HEK293 (cell line): Measurements from ENCODE around the gene MYL7.
A peak's percentile ranks its signal among the peaks of the same experiment; 100 is the strongest.

Source experiments
- CTCF ChIA-PET: fragments of 350-600 bp; formaldehyde crosslinking; extraction: SDS; loops from one replicate; lab custom pipeline; 2021; ENCODE audit warnings: antibody characterized with exemption; lab: Yijun Ruan, JAX
- POLR2A ChIA-PET: fragments of 300-600 bp; formaldehyde crosslinking; extraction: SDS; loops from one replicate; lab custom pipeline; 2020; ENCODE audit warnings: antibody characterized with exemption, inconsistent platforms; lab: Yijun Ruan, JAX
- H3K27ac ChIP-seq: fragments of 200-500 bp; sonication (Bioruptor generic); 2 replicates; pipeline ENCODE4 v1.5.1; 2014; ENCODE audit warnings: low read depth, low read length, control low read depth, inconsistent platforms; ENCODE audit errors: extremely low read depth
- H3K36me3 ChIP-seq, 2 experiments: fragments of 200-500 bp in 1 of 2; sonication (Bioruptor generic) in 1 of 2; 1 replicate in 1 of 2; 2 replicates in 1 of 2; pipeline ENCODE4 v1.5.1; 2014 to 2017; ENCODE audit warnings: inconsistent platforms in 2 of 2, low read length in 2 of 2; ENCODE audit not compliant: control insufficient read depth in 2 of 2, insufficient read depth in 1 of 2
- H3K4me1 ChIP-seq: fragments of 200-500 bp; sonication (Bioruptor generic); 2 replicates; pipeline ENCODE4 v1.5.1; 2014; ENCODE audit warnings: mild to moderate bottlenecking, low read length, inconsistent platforms; ENCODE audit not compliant: control insufficient read depth, insufficient read depth
- H3K4me3 ChIP-seq: 2 replicates; pipeline ENCODE4 v1.5.1; 2011; ENCODE audit warnings: low read depth, mild to moderate bottlenecking, control low read depth, low read length, moderate library complexity
- H3K9me3 ChIP-seq: fragments of 200-500 bp; sonication (Bioruptor generic); 2 replicates; pipeline ENCODE4 v1.5.1; 2014; ENCODE audit warnings: low read depth, low read length, inconsistent platforms; ENCODE audit not compliant: control insufficient read depth, insufficient read depth
- BCL11A ChIP-seq: fragments of 450-650 bp; formaldehyde crosslinking; IDR thresholded peaks from 2 replicates; pipeline ENCODE4 v1.5.1; 2016; ENCODE audit warnings: low read depth, missing biosample characterization, missing genetic modification characterization
- GLIS1 ChIP-seq: fragments of 450-650 bp; formaldehyde crosslinking; IDR thresholded peaks from 2 replicates; pipeline ENCODE4 v1.5.1; 2016; ENCODE audit warnings: missing biosample characterization, missing genetic modification characterization
- GLIS2 ChIP-seq: fragments of 450-650 bp; formaldehyde crosslinking; IDR thresholded peaks from 2 replicates; pipeline ENCODE4 v1.5.1; 2016; ENCODE audit warnings: missing biosample characterization, missing genetic modification characterization
- KLF8 ChIP-seq: fragments of 450-650 bp; formaldehyde crosslinking; IDR thresholded peaks from 2 replicates; pipeline ENCODE4 v1.5.1; 2016; ENCODE audit warnings: missing biosample characterization, missing genetic modification characterization
- MEIS1 ChIP-seq: sonication (generic); formaldehyde crosslinking; IDR thresholded peaks from 2 replicates; pipeline ENCODE4 v1.8.1; 2022; ENCODE audit warnings: missing genetic modification reagents, mild to moderate bottlenecking, borderline replicate concordance
- OVOL3 ChIP-seq: fragments of 450-650 bp; formaldehyde crosslinking; IDR thresholded peaks from 2 replicates; pipeline ENCODE4 v1.5.1; 2016; ENCODE audit warnings: missing biosample characterization, missing genetic modification characterization
- SCRT2 ChIP-seq: fragments of 450-650 bp; formaldehyde crosslinking; IDR thresholded peaks from 2 replicates; pipeline ENCODE4 v1.5.1; 2016; ENCODE audit warnings: missing biosample characterization, missing genetic modification characterization
- YY2 ChIP-seq: fragments of 450-650 bp; formaldehyde crosslinking; IDR thresholded peaks from 2 replicates; pipeline ENCODE4 v1.5.1; 2016; ENCODE audit warnings: missing biosample characterization, missing genetic modification characterization
- ZIC2 ChIP-seq: fragments of 450-650 bp; formaldehyde crosslinking; IDR thresholded peaks from 2 replicates; pipeline ENCODE4 v1.5.1; 2016; ENCODE audit warnings: missing biosample characterization, missing genetic modification characterization
- ZNF140 ChIP-seq: fragments of 450-650 bp; formaldehyde crosslinking; IDR thresholded peaks from 2 replicates; pipeline ENCODE4 v1.5.1; 2016; ENCODE audit warnings: missing biosample characterization, missing genetic modification characterization
- ZNF169 ChIP-seq: fragments of 450-650 bp; formaldehyde crosslinking; IDR thresholded peaks from 2 replicates; pipeline ENCODE4 v1.5.1; 2016; ENCODE audit warnings: missing biosample characterization, missing genetic modification characterization
- ZNF292 ChIP-seq: fragments of 450-650 bp; formaldehyde crosslinking; IDR thresholded peaks from 2 replicates; pipeline ENCODE4 v1.5.1; 2016; ENCODE audit warnings: low read depth, missing biosample characterization, missing genetic modification characterization, borderline replicate concordance
- ZNF311 ChIP-seq: fragments of 450-650 bp; formaldehyde crosslinking; IDR thresholded peaks from 2 replicates; pipeline ENCODE4 v1.5.1; 2017; ENCODE audit warnings: missing biosample characterization, missing genetic modification characterization, borderline replicate concordance
- ZNF341 ChIP-seq: fragments of 450-650 bp; formaldehyde crosslinking; IDR thresholded peaks from 2 replicates; pipeline ENCODE4; 2016; ENCODE audit warnings: low read depth, missing biosample characterization, missing genetic modification characterization
- ZNF416 ChIP-seq: fragments of 450-650 bp; formaldehyde crosslinking; IDR thresholded peaks from 2 replicates; pipeline ENCODE4 v1.5.1; 2016; ENCODE audit warnings: missing biosample characterization, missing genetic modification characterization
- ZNF544 ChIP-seq: fragments of 450-650 bp; formaldehyde crosslinking; IDR thresholded peaks from 2 replicates; pipeline ENCODE4 v1.5.0; 2017; ENCODE audit warnings: missing biosample characterization, missing genetic modification characterization
- ZNF664 ChIP-seq: fragments of 450-650 bp; formaldehyde crosslinking; IDR thresholded peaks from 2 replicates; pipeline ENCODE4 v1.5.1; 2016; ENCODE audit warnings: missing biosample characterization, missing genetic modification characterization
- ZNF768 ChIP-seq: fragments of 450-650 bp; formaldehyde crosslinking; IDR thresholded peaks from 2 replicates; pipeline ENCODE4 v1.5.1; 2018; ENCODE audit warnings: missing biosample characterization, mild to moderate bottlenecking, missing genetic modification characterization
- ZNF843 ChIP-seq: fragments of 450-650 bp; formaldehyde crosslinking; IDR thresholded peaks from 2 replicates; pipeline ENCODE4 v1.5.1; 2016; ENCODE audit warnings: missing biosample characterization, missing genetic modification characterization
- TF ChIP-seq, protein P1 (sequence below): fragments of 450-650 bp; formaldehyde crosslinking; IDR thresholded peaks from 2 replicates; pipeline ENCODE4 v1.5.1; 2016; ENCODE audit warnings: missing biosample characterization, missing genetic modification characterization, low read depth
- TF ChIP-seq, protein P2 (sequence below): fragments of 450-650 bp; formaldehyde crosslinking; IDR thresholded peaks from 2 replicates; pipeline ENCODE4 v1.5.1; 2016; ENCODE audit warnings: missing biosample characterization, missing genetic modification characterization
- TF ChIP-seq, protein P3 (sequence below): fragments of 450-650 bp; formaldehyde crosslinking; IDR thresholded peaks from 2 replicates; pipeline ENCODE4 v1.5.1; 2016; ENCODE audit warnings: missing biosample characterization, missing genetic modification characterization
- TF ChIP-seq, protein P4 (sequence below): fragments of 450-650 bp; formaldehyde crosslinking; IDR thresholded peaks from 2 replicates; pipeline ENCODE4 v1.5.1; 2016; ENCODE audit warnings: missing biosample characterization, missing genetic modification characterization
- TF ChIP-seq, protein P5 (sequence below): fragments of 450-650 bp; formaldehyde crosslinking; IDR thresholded peaks from 2 replicates; pipeline ENCODE4 v1.5.1; 2016; ENCODE audit warnings: missing biosample characterization, missing genetic modification characterization

Gene MYL7

DNA sequence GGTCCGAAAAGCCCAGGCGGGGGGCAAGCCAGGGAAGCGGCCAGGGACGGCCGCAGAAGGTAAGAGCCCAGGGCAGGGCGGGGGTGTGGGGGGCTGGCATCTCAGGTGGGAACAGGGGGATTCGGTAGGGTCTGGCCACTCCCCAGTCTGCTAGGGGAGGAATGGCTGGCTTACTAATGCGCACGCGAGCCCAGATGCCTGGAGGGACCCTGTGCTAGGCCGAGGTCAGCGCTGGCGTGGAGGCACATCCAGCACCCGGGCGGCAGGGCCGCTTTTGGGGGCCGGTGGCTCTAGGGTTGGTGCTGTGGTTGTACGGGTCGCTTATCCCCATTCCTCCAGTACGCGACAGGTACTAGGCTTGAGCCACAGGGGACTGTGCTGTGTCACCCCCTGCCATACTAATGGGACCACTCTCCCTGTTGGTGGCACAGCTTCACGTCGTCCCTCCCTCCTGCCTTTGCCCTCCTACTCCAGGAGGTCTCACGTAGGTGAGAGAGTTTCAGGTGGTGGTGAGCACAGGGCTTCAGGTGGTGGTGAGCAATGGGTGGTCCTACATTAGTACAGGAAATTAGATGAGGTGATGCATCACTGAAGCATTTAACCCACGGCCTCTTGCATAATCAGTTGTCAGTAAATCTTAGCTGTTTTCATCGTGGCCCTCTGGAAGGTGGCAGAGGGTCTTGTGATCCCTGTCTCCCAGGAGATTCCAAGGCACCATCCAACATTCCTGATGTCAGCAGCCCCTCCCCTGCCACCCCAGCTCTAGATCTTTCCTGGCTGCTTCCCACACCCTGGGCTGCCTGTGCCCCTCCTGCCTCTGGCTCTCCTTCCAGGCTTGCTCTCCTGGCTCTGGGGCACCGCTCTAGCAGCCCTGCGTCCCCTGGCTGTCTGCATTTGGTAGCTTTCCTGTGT, 36.0 kb downstream of the MYL7 start:
- H3K9me3 ChIP-seq, result no peaks in the 10 kb centered on the region
- H3K4me1 ChIP-seq, result no peaks in the 10 kb centered on the region
- TF ChIP-seq SCRT2 (tag by site-specific recombination) (peak; percentile 86), ZIC2 (peak; percentile 84), ZNF664 (tag by site-specific recombination) (0 out of 2 replicates have a peak, but pooled peaks have one; percentile 59), ZNF843 (tag by site-specific recombination) (no peak), GLIS1 (tag by site-specific recombination) (peak; percentile 71), ZNF341 (tag by site-specific recombination) (peak; percentile 37; the same call in 1 of the 2 replicates), GLIS2 (tag by site-specific recombination) (peak; percentile 34; the same call in 1 of the 2 replicates), ZNF169 (no peak), KLF8 (tag by site-specific recombination) (no peak)
- TF ChIP-seq, protein P1, sequence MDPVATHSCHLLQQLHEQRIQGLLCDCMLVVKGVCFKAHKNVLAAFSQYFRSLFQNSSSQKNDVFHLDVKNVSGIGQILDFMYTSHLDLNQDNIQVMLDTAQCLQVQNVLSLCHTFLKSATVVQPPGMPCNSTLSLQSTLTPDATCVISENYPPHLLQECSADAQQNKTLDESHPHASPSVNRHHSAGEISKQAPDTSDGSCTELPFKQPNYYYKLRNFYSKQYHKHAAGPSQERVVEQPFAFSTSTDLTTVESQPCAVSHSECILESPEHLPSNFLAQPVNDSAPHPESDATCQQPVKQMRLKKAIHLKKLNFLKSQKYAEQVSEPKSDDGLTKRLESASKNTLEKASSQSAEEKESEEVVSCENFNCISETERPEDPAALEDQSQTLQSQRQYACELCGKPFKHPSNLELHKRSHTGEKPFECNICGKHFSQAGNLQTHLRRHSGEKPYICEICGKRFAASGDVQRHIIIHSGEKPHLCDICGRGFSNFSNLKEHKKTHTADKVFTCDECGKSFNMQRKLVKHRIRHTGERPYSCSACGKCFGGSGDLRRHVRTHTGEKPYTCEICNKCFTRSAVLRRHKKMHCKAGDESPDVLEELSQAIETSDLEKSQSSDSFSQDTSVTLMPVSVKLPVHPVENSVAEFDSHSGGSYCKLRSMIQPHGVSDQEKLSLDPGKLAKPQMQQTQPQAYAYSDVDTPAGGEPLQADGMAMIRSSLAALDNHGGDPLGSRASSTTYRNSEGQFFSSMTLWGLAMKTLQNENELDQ, result no peak
- TF ChIP-seq, protein P2, sequence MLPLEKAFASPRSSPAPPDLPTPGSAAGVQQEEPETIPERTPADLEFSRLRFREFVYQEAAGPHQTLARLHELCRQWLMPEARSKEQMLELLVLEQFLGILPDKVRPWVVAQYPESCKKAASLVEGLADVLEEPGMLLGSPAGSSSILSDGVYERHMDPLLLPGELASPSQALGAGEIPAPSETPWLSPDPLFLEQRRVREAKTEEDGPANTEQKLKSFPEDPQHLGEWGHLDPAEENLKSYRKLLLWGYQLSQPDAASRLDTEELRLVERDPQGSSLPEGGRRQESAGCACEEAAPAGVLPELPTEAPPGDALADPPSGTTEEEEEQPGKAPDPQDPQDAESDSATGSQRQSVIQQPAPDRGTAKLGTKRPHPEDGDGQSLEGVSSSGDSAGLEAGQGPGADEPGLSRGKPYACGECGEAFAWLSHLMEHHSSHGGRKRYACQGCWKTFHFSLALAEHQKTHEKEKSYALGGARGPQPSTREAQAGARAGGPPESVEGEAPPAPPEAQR (tag by site-specific recombination), result no peak
- TF ChIP-seq, protein P3, sequence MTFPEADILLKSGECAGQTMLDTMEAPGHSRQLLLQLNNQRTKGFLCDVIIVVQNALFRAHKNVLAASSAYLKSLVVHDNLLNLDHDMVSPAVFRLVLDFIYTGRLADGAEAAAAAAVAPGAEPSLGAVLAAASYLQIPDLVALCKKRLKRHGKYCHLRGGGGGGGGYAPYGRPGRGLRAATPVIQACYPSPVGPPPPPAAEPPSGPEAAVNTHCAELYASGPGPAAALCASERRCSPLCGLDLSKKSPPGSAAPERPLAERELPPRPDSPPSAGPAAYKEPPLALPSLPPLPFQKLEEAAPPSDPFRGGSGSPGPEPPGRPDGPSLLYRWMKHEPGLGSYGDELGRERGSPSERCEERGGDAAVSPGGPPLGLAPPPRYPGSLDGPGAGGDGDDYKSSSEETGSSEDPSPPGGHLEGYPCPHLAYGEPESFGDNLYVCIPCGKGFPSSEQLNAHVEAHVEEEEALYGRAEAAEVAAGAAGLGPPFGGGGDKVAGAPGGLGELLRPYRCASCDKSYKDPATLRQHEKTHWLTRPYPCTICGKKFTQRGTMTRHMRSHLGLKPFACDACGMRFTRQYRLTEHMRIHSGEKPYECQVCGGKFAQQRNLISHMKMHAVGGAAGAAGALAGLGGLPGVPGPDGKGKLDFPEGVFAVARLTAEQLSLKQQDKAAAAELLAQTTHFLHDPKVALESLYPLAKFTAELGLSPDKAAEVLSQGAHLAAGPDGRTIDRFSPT (tag by site-specific recombination), result 0 out of 2 replicates have a peak, but pooled peaks have one; percentile 30
- TF ChIP-seq, protein P4, sequence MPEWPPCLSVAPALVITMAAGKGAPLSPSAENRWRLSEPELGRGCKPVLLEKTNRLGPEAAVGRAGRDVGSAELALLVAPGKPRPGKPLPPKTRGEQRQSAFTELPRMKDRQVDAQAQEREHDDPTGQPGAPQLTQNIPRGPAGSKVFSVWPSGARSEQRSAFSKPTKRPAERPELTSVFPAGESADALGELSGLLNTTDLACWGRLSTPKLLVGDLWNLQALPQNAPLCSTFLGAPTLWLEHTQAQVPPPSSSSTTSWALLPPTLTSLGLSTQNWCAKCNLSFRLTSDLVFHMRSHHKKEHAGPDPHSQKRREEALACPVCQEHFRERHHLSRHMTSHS (tag by site-specific recombination), result no peak
- no peaks in the 10 kb centered on the region for H3K36me3 ChIP-seq
- ChIA-PET POLR2A (interaction anchor here (0.6 to 1.5 kb wide), 2 partner anchors 11 to 29 kb away, joined by 3 read pairs; no protein-coding TSS in a partner anchor), CTCF (interaction anchor here (0.7 kb wide), 1 partner anchor 19 kb away, joined by 3 read pairs; no protein-coding TSS in a partner anchor)
- no peak overlapping the region for H3K4me3 ChIP-seq
- no peak overlapping the region for H3K27ac ChIP-seq

DNA sequence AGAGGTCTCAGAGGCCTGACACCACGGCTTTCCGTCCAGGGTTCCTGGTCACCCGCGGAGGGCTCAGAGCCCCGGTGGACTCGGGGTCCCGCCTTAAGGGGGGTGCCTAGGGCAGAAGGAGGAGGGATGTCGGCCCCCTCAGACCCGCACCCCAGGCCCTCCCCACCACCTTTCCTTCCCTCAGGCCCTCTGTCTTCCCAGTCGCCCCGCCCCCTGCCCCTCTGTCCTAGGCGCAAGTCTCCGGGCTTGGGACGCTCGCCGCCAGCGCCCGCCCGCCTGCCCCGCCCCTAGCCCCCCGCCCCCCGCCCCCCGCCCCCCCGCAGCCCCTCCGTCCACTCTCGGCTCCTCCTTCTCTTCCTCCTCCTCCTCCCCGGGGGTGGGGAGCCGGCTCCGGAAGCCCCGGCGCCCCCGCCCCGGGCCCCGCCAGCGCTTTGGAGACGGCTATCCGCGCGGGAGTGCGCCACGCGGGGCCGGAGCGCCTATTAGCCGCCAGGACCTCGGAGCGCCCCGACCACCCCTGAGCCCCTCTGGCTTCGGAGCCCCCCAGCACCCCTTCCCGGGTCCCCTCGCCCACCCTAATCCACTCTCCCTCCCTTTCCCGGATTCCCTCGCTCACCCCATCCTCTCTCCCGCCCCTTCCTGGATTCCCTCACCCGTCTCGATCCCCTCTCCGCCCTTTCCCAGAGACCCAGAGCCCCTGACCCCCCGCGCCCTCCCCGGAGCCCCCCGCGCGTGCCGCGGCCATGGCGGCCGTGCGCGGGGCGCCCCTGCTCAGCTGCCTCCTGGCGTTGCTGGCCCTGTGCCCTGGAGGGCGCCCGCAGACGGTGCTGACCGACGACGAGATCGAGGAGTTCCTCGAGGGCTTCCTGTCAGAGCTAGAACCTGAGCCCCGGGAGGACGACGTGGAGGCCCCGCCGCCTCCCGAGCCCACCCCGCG, 36.9 kb downstream of the MYL7 start, which contains the start of gene AEBP1:
Gene AEBP1 (plus strand): TSS at position 423 of the 937 bp plus-strand sequence. CDS start 321 bp downstream, at position 744.
- Histone ChIP-seq H3K4me1 (no peaks in the 10 kb centered on the region), H3K36me3 (no peaks in the 10 kb centered on the region), H3K9me3 (no peaks in the 10 kb centered on the region), H3K4me3 (no peak within 1 kb of the TSS), H3K27ac (no peak within 1 kb of the TSS)
- CTCF ChIA-PET, result no interaction called here
- POLR2A ChIA-PET, result interaction anchor here (1.5 kb wide), 1 partner anchor 12 kb away, joined by 3 read pairs; no protein-coding TSS in a partner anchor
- TF ChIP-seq ZNF768 (no peak), OVOL3 (tag by site-specific recombination) (no peak), ZNF416 (no peak), ZNF544 (no peak), MEIS1 (CRISPR knock-in tag) (no peak), YY2 (tag by site-specific recombination) (no peak), BCL11A (no peak), ZNF140 (tag by site-specific recombination) (no peak), ZNF292 (tag by site-specific recombination) (no peak), ZNF311 (tag by site-specific recombination) (no peak)
- TF ChIP-seq, protein P5, sequence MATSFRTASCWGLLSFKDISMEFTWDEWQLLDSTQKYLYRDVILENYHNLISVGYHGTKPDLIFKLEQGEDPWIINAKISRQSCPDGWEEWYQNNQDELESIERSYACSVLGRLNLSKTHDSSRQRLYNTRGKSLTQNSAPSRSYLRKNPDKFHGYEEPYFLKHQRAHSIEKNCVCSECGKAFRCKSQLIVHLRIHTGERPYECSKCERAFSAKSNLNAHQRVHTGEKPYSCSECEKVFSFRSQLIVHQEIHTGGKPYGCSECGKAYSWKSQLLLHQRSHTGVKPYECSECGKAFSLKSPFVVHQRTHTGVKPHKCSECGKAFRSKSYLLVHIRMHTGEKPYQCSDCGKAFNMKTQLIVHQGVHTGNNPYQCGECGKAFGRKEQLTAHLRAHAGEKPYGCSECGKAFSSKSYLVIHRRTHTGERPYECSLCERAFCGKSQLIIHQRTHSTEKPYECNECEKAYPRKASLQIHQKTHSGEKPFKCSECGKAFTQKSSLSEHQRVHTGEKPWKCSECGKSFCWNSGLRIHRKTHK, result no peak
